Ascending aorta (tissue), 2 donors: ENCODE data around the gene AIP. TPM values are rescaled to one million over a fixed set of nuclear protein-coding genes. Genes with fewer than 3 reads are reported as not detected.

ENCODE experiments used
- DNase-seq, 2 donors: peaks; one replicate each; pipeline ENCODE4 v3.0.0-alpha.2; 2019; ENCODE audit warnings: low spot score in 2 of 2
- H3K27ac ChIP-seq, 2 donors: fragments of 200-600 bp; sonication (generic); one replicate each; pipeline ENCODE4 v1.5.1; 2016 to 2017; ENCODE audit warnings: mild to moderate bottlenecking in 1 of 2
- H3K27me3 ChIP-seq: fragments of 200-600 bp; sonication (generic); one replicate; pipeline ENCODE4 v1.5.1; 2017
- H3K36me3 ChIP-seq, 2 donors: fragments of 200-600 bp; sonication (generic); one replicate each; pipeline ENCODE4 v1.5.1; 2016
- H3K4me1 ChIP-seq, 2 donors: fragments of 200-600 bp; sonication (generic); one replicate each; pipeline ENCODE4 v1.5.1; 2016 to 2017; ENCODE audit warnings: mild to moderate bottlenecking in 1 of 2
- H3K4me3 ChIP-seq, 2 donors: fragments of 200-600 bp; sonication (generic); one replicate each; pipeline ENCODE4 v1.5.1; 2016 to 2017; ENCODE audit warnings: mild to moderate bottlenecking in 1 of 2
- H3K9me3 ChIP-seq, 2 donors: fragments of 200-600 bp; sonication (generic); one replicate each; pipeline ENCODE4 v1.5.1; 2016
- intact Hi-C: fragments of 100-400 bp; cut with DNase I; formaldehyde crosslinking; loops from one replicate; pipeline ENCODE4 v1.15.1; 2023
- total RNA-seq: library from RNA; depleted of rRNA; stranded (reverse); fragments of >200 nt; gene quantifications from one replicate; pipeline ENCODE4 v1.1.0, GENCODE V29; 2016
- TF ChIP-seq, protein P1 (sequence below), 3 experiments: fragments of 200-600 bp in 2 of 3; fragments of 450-650 bp in 1 of 3; sonication (generic) in 2 of 3; IDR thresholded peaks; one replicate each; pipeline ENCODE4 v1.5.1; 2016 to 2019; ENCODE audit warnings: antibody characterized with exemption in 3 of 3, mild to moderate bottlenecking in 1 of 3, moderate library complexity in 1 of 3

Gene AIP
- total RNA-seq, 1 donor from 2014 or later = 116 TPM

DNA sequence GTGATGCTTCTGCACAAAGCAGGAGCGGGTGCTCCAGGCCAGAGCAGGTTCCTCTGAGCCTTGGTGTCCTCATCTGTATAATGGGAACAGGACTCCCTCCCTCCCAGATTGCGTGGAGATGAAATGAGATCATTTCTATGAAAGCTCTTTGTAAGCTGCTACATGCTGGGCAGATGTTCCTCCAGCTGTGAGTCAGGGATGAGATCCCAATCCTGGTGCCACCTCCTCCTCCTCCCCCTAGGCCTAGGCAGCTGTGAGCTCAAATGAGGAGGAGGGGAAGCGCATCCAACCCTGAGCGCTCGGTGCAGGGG is 47.4 kb downstream of the AIP start:
- H3K27me3 ChIP-seq = no peaks in the 10 kb centered on the region
- no peak overlapping the region for H3K27ac ChIP-seq
- H3K36me3 ChIP-seq = no peaks in the 10 kb centered on the region
- no peaks in the 10 kb centered on the region for H3K4me1 ChIP-seq
- H3K9me3 ChIP-seq = no peaks in the 10 kb centered on the region
- intact Hi-C loops = no loop called here
- no peak for DNase-seq
- no peak overlapping the region for H3K4me3 ChIP-seq
- TF ChIP-seq, protein P1, sequence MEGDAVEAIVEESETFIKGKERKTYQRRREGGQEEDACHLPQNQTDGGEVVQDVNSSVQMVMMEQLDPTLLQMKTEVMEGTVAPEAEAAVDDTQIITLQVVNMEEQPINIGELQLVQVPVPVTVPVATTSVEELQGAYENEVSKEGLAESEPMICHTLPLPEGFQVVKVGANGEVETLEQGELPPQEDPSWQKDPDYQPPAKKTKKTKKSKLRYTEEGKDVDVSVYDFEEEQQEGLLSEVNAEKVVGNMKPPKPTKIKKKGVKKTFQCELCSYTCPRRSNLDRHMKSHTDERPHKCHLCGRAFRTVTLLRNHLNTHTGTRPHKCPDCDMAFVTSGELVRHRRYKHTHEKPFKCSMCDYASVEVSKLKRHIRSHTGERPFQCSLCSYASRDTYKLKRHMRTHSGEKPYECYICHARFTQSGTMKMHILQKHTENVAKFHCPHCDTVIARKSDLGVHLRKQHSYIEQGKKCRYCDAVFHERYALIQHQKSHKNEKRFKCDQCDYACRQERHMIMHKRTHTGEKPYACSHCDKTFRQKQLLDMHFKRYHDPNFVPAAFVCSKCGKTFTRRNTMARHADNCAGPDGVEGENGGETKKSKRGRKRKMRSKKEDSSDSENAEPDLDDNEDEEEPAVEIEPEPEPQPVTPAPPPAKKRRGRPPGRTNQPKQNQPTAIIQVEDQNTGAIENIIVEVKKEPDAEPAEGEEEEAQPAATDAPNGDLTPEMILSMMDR (IDR thresholded peaks at IDR 0.05) = no peak

DNA sequence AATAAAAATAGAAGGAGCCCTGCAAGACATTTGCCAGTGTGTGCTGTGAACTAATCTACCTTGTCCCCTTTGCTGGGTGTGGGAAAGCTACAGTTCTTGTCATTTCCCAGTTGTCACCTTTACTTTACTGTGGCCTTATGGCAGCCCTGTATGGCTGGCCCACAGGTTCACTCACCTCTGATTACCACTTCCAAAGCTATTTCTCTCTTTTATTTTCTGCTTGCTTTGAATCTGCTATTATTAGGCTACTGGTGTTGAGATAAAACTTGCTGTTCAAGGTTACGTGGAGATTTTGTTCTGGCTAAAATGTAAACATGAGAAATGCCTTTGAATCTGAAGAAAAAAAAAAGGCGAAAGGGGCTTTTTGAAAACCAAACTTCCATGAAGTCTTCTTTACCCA is 50.1 kb downstream of the AIP start:
- no peaks in the 10 kb centered on the region for H3K9me3 ChIP-seq
- intact Hi-C loops = no loop called here
- H3K36me3 ChIP-seq = no peaks in the 10 kb centered on the region
- DNase-seq = no peak
- no peak overlapping the region for H3K27ac ChIP-seq
- no peak overlapping the region for H3K4me3 ChIP-seq
- TF ChIP-seq, protein P1 (IDR thresholded peaks at IDR 0.05) = no peak
- H3K4me1 ChIP-seq = peaks cover 0 to under 1% of the 10 kb centered on the region in 2 donors
- H3K27me3 ChIP-seq = no peaks in the 10 kb centered on the region

DNA sequence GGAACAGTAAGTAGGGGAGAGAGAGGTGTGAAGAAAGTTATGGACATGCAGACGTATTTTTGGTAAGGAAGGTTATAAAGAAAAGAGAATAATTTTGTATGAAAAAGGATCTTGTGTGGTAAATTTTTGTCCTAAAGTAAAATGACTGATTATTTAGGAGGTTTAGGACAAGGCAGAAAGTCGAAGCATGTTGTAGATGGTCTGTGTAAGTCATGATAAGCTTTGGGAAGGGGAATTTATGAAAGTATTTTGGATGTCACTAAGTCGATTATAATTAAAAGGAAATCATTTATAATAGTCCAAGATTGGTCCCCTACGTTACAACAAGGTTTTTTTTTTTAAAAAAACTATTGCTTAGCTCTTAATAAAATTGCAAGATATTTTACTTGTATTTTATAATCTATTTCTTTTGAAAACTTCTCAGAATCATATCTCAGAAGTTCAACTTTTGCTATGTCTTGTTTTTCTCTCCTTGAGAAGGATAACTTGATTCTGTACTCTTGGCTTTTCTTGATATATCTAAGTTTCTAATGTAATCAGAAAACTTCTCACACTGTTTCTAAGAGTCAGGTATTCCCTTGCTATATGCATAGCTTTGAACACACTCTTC is 51.3 kb downstream of the AIP start:
- TF ChIP-seq, protein P1 (IDR thresholded peaks at IDR 0.05) = no peak
- no peak overlapping the region for H3K4me3 ChIP-seq
- no peaks in the 10 kb centered on the region for H3K27me3 ChIP-seq
- intact Hi-C loops = no loop called here
- H3K4me1 ChIP-seq = peaks cover 0 to 5% of the 10 kb centered on the region in 2 donors
- no peaks in the 10 kb centered on the region for H3K36me3 ChIP-seq
- DNase-seq = no peak
- H3K27ac ChIP-seq = no peak overlapping the region
- no peaks in the 10 kb centered on the region for H3K9me3 ChIP-seq

DNA sequence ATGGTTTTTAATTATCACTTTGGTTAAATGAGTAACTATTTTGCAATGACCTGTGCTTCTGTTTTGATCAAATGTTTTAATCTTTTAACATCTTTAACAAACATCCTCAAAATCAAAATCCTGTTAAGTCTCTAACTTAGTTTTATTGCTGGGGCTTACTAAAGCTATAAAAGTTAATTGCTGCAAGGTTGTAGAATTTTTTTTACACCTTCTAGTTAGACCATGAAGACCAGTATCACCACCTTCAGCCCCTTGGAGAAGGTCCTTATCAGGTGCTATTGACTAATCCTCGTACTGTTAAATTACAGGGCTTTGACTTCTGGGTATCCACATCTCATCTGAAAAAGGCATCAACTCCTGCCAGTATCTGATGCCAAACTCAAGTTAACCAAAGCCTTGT is 52.7 kb downstream of the AIP start:
- TF ChIP-seq, protein P1 (IDR thresholded peaks at IDR 0.05) = no peak
- Histone ChIP-seq H3K36me3 (no peaks in the 10 kb centered on the region), H3K4me3 (no peak overlapping the region), H3K27ac (no peak overlapping the region), H3K27me3 (no peaks in the 10 kb centered on the region), H3K4me1 (peaks cover 0 to 5% of the 10 kb centered on the region in 2 donors), H3K9me3 (no peaks in the 10 kb centered on the region)
- no peak for DNase-seq
- intact Hi-C loops = no loop called here

DNA sequence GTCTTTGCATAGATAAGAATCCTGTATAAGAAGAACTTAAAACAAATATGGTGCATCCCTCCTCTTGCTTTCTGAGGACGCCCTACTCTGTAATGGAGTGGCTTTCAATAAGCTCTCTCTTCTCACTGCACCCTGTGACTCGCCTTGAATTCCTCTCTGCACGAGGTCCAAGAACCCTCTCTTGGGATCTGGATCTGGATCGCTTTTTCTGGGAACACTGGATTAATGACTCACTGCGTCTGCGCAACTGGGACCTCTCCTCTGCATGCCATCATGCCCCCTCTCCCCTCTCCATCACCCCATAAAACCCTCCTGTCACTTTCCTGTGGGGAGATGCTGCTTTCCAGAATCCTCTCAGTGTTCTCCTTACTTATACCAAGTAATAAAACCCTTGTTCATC is 55.5 kb downstream of the AIP start:
- H3K4me3 ChIP-seq = no peak overlapping the region
- H3K36me3 ChIP-seq = no peaks in the 10 kb centered on the region
- no peak overlapping the region for H3K27ac ChIP-seq
- intact Hi-C loops = no loop called here
- DNase-seq = no peak
- peaks cover 0 to 5% of the 10 kb centered on the region in 2 donors for H3K4me1 ChIP-seq
- H3K9me3 ChIP-seq = no peaks in the 10 kb centered on the region
- TF ChIP-seq, protein P1 (IDR thresholded peaks at IDR 0.05) = no peak
- no peaks in the 10 kb centered on the region for H3K27me3 ChIP-seq
